Islet of Langerhans (tissue), 1 donor: ENCODE measurements around the gene UBL7.

Source experiments
- FAIRE-seq: peaks from one replicate; lab custom pipeline; 2011; peaks lifted over from hg19 to GRCh38; lab: Jason Lieb, UNC

UBL7 gene

DNA sequence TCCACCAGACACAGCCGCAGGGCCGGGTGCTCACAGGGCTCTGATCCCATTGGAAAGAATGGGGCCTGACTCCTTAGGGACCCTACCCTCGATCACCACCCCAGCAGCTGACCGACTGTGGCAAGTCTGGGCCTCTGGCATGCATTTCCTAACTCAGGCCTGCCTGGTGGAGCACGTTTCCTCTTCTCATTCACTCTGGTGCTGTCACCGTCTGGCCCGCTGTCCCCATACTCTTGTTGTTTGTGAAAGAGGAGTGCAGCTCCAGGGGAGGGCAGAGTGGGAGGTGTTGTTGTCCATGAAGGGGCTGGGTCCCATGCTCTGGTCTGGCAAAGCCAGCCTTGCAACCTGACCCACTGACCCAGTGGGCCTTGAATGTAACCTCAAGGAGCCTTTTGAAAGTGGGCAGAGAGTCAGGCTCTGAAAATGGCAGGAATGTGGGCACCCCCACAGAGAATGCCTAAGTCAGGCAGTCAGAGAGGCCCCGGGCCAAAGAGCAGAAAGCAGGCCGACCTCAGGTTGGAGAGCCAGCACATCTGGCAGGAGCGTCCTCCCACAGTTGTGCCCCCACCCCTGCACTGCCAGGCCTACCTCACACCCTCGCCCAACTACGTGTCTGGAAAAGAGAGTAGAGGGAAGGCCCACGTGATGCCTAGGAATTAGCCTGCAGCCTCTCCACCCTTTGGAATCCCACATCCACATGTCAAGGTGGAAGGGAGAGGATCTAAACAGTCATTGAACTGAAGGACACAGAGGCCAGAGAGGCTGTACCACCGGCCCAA lies 38.1 kb downstream of the UBL7 start:
- FAIRE-seq = no peak

DNA sequence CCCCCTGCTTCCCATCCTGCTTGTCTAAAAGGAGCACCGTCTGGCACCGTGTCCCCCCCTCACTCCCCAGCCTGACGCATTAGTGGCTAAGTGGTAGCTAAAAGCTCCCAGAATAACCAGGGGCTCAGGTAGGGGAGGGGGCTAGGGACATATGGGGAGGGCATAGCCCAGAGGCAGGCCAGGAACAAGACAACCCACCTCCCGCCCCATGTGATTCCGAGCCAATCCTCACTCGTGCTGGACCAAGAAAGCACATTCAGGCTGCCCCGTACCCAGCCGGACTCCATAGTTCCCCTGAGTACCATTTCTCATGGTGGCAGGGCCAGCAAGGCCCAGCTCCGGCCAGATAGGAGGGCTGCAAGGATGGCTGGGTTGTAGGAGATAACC lies 38.7 kb downstream of the UBL7 start:
- no peak for FAIRE-seq

DNA sequence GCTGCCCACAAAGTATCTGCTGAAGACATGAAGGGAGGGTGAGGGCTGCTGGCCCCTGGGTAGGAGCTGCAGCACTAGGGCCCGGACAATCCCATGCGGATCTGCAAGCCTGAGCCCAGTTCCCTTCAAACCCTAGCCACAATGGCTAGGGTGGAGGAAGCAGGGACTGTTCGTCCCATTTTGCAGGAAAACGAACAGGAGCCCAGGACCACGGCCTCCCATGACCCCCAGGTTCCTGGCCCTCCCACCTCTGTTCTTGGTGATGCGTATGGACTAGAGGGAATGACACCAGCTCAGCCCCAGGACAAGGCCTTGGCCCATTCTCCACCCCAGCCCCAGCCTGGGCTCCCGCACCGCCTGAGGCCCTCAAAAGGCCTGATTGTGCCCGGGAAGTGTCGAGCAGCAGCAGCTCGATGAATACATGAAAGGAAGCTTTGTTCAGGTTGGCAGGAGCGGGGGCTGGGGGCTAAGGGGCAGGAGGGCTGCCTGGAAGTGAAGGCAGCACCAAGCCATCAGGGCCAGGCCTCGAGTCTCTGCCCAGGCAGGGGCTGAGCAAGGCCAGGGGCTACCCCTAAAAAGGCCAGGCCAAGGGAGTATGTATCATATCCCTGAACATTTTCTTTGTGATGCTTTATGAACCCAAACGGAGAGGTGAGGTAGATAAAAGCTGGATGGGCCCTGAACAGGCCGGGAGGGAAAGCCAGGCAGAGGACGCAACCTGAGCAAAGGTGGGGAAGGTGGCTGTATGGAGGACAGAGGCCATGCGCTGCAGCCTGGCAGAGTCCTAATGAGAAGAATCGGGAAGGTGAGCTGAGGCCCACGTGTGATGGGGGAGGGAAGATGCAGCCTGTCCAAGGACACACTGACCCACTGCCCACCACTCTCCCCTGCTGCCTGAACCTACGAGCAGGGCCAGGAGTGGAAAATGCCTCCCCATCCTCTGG lies 39.4 kb downstream of the UBL7 start:
- FAIRE-seq = no peak

DNA sequence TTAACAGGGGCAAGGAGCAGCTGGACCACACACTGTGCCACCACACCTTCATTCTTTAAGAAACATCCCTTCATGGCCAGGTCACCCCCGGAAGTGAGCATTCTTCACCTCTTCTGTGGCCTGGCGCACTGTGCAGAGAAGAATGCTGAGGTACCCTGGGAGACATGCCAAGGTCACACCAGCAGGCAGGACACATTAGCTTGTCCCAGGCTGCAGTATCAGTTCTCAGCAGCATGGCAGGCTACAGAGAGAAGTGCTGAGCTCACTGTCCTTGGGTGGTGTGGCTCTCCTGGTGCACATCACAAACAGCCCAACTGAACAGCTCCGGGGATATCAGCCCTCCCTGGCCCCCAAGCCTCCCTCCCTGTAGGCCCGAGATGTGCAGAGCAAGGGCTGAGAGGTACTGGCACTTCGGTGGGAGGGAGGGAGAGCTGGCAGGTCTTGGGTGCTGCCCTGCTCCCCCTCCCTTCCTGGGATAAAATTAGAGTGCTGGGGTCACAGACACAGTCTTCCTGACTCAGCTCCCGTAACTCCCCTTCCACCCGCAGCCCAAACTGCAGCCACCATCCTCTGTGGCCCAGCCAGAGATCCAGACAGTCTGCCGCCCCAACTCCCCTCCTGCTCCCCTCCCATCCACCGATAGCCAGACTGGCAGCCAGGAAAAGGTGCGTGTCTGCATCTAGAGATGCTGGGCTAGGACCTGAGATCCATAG lies 40.6 kb downstream of the UBL7 start:
- no peak for FAIRE-seq

DNA sequence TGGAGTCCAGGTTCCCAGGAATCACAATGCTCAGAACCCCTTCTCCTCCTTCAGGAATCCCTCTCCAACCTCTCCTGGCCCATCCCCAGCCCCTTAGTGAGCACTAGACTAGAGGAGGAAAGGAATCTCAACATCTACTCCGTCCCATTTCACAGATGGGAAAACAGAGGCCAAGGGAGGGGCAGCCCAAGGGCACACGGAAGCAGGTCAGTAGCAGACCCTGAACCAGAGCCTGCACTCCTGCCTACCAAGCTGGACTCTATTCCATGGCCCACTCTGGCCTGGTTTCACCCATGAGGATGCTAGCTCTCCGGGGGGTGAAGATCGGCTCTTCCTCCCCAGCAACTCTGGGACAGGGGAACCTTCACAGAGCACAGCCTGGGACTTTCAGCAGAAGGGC lies 41.5 kb downstream of the UBL7 start:
- FAIRE-seq = no peak

DNA sequence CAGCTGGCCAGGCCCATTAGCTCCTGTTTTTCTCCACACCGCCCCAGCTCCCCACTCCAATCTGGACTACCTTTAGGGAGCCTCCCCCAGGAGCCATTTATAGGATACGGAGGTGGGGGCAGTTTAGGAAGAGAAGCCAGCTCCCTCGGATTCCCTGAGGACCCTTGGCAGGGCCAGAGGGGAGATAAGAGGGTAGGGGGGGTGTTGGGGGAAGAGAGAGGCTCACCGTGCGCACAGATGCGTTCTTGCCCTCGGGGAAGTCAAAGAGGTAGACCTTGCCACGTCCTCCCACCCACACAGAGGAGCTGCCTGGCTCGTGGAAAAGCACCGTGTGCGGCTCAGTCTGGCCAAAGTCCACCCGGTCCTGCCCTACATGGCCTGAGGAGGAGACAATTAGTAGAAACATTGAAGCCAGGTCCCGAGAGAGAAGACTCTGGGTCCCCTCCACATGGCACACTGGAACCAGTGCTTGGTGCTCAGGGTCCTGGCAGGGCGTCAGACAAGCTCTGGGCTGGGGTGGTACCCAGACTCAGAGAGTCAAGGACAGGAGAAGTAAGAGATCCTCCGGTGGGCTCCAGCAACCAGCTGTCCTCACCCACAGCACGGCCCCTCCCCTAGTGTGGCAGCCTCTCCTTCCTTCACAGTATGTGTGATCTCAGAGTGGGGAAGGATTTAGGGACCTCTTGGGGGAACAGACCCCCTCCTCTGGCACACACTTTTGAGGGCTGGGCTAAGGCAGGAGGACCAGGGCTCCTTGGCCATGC lies 42.2 kb downstream of the UBL7 start:
- FAIRE-seq = no peak

DNA sequence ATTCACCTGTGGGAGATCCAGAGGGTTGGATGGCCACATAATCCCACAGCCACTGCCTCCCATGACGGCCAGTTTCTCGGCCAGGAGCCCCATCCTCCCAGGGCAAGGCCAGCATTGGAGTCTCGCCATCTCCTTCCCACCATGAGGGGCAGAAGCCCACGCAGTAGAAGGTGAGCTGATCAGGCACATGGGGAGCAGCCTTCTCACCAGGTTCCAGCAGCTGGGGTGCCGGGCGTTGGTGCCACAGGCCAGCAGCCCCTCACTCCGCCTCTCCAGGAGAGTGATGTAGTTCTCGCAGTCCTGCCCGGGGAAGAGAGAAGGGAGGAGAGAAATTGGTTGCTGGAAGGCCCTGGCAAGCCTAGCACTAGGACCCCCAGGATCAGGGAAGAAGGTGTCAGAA lies 43.3 kb downstream of the UBL7 start:
- FAIRE-seq = no peak

DNA sequence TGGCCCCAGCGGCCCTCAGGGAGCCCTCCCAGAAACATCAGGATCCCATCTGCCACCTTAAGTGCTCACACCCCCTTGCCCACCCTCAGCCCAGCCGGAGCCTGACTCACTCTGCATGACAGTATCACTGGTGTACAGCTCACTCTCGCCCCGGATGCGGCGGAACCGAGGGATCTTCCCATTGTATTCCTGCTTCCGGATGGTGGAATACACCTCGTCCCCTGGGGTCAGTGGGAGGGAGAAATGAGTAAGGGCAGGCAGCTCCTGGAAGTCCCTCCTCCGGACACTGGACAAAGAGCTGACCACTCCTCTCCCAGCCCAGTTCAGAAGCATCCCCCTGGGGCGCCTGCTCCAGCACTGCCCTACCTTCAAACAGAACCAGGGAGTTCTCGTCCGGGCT lies 43.7 kb downstream of the UBL7 start:
- FAIRE-seq = no peak

DNA sequence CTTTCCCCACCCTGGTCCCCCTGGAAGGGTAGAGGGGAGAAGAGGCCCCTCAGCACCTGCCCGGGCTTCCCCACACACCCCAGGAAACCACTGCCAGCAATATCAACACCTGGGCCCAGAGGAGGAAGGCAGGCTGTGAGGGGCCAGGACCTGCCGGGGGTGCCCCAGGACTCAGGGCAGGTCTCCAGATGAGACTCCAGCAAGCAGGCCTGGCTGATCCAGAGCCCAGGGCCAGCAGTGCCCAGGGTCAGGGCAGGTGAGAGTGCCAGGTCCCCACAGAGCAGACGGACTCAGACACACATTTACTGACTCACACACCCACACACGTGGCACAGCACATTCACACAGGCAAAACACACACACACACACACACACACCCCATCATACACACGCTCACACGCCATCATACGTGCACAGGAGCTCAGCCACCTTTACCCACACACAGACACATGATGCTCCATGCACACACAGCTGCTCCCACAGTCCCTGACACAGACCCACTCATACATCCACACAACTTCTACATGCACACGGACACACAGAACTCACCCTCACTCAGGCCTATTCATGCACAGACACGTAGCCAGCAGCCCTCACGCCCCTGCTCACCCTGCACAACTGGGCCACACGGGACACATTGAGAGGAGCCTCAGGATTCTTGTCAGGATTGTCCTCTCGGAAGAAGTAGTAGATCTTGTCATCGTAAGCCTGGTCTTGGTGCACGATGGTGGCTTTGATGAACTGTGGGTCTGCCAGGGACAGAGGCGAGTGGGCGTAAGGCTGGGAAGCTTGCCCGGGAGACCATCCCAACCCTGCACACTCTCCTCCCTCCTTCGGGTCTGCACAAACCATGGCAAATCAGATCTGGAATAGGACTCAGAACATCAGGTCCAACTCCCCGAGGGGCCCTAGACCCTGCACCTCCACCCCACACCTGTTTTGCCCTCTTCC lies 44.7 kb downstream of the UBL7 start:
- FAIRE-seq = no peak

DNA sequence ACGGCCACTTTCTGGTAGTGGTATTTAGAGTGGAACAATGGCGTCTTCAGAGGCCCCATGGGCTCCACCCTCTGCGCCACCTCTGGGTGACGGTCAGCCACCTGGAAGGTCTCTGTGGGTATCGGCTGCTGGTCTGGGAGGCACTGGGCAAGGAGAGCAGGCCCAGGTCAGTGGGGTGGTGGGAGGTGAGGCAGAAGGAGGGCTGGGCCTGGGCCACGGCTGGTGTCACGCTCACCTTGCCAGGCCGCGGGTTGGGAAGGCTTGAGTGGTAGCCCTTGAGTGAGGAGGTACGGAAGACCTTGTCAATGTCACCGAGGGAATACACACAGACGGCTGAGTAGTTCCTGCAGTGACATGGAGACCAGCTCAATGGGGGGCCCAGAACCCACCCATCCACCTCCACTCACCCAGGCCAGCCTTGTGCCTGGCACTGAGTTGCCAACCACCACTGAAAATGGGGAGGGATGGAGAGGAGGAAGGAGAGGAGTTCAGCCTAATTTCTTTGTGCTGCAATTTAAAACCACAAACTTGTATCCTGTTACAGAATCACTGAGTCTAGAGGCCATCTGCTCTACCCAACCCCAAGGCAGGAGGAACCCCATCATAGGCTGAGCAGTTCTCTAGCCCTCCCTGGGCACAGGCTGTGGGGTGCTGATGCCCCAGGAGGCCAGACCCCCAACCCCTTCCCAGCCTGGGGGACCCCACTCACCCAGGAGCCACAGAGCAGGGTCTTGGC lies 46.2 kb downstream of the UBL7 start:
- FAIRE-seq = no peak

DNA sequence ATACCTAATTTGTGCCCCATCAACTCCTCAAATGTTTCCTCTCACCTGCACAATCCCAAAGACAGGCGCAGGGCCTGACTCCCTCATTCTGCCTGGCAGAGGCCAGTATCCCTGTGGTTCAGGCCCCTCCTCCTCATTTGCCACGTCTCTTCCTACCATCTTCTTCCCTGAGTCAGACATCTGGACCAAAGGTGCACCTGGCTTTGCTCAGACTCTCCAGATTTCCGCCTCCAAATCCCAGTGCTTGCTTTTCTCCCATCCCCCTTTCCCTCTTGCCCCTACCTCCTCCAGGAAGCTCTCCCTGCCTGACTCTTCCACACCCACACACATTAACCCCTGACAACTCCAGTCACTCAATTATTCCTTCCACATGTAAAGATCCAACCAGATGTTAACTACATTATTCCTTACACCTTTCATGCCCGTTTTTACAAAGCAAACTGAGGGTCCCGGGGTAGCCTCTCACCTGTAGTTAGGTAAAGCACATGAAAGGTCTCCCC lies 46.8 kb downstream of the UBL7 start:
- FAIRE-seq = no peak

DNA sequence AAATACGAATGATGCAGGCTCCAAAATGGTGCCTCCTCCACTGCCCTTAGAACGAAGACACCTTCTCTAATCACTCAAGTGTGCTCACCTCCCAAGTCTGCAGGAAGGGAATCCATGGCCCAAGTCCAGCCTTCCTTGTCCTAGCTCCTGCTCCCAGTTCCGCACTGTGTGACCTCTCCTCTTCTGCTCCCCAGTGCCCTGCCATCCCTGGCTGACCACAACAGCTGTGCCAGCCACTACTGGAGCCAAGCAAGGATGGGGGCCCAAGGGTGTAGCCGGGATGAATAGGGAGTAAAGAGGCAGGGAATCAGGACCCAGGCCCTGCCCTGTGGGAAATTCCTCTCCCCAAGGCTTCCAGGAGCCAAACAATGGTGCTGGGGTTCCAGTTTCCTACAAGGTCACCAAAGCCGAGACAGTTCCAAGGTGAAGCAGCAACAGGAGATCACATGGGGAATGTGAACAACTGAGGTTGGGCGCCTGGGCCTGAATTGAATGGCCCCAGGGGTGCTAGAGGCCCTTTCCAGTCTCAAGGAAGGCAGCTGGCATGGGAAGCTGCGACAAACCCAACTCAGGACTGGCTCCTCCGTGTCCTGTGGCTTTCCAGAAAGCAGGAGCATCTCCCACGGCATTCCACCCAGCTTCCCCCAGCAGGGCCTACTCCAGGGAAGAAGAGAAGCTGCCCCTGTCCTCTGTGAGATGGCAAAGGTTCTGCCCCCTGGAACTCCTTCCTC lies 47.4 kb downstream of the UBL7 start:
- FAIRE-seq = no peak

DNA sequence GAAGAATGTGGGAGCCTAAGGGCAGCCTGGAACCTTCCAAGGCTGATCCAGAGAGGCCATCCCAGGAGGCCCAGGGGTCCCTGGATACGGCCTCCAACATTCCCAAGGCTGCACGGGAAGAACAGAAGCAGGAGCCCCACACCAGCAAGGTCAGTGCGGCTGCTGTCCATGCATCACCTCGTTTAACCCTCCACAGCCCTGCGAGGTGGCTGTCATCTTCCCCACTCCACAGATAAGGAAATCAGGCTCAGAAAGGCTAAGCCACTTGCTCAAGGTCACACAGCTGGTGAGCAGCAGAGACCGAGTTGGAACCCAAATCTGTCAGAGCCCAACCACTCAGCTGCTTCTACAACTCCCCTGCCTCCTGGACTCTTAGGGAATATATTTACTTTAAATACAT lies 48.8 kb downstream of the UBL7 start:
- FAIRE-seq = no peak

DNA sequence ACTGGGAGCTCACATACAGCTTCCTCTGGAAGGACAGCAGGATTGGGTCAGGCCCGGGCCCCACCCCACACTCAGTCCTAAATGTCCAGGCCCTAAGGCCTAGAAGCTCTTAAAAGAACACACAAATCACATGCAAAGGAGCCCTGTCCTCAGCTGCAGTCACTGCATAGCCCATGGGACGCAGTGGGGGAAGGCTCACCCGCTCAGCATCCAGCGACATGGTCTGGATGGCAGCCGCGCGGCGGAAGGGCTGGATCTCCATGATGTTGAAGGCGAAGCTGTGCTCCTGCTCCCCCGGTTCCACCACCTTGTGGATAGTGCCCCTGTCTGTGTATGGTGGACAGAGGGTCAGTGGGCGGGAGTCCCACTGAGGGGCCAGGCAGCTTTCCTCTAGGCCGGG lies 49.3 kb downstream of the UBL7 start:
- no peak for FAIRE-seq

DNA sequence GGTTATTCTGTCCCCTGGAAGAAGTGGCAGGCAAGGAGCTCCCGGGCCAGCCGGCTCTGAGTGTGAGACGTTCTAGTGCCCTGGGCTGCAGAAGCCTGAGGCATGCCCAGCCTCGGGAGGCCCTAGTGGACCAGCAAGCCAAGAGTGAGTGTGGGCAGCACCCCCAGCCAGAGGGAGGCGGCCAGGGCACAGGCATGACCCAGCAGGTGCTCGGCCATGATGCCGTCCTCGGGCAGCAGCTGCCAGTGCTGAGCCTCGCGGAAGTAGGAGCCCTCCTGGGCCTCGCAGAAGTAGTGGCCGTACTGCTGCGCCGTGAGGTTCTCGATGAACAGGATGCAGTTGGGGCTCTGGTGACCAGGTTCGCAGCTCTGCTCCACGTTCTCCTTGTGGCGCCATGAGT lies 50.5 kb downstream of the UBL7 start:
- no peak for FAIRE-seq

DNA sequence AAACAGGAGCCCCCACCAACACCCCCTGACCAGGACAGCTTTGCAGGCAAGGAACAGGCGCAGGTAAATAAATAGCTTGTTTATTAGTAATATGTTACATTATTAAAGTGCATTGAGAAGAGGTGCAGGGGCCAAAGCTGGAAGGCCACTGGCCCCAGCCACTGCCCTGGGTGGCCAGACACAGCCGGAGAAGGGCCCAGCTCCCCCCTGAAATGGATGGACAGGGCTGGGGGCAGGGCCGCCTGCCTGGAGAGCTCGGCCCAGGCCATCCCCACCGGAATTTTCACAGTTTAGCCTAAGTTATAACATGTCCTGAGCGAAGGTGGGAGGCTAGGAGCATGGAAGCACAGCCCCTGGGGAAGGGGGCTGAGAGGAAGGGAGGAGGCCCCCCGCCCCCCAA lies 51.7 kb downstream of the UBL7 start:
- FAIRE-seq = no peak

DNA sequence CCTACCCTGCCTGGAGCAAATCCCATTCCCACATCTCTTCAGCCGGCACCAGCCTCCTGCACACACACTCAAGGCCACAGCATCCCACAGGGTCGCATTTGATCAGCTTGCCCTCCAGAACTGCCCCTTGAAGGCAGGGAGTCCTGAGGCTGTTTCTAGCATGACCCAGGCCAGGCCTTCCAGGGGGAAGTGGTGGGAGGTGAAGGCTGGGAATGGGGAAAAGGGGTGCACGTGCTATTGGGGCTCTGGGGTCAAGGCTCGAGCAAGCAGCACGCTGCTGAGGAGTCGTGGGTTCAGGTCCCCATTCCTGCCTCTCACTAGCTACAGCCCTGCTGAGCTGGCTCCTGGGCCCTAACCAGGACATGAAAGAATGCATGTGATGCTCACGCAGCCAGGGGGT lies 52.1 kb downstream of the UBL7 start:
- no peak for FAIRE-seq

DNA sequence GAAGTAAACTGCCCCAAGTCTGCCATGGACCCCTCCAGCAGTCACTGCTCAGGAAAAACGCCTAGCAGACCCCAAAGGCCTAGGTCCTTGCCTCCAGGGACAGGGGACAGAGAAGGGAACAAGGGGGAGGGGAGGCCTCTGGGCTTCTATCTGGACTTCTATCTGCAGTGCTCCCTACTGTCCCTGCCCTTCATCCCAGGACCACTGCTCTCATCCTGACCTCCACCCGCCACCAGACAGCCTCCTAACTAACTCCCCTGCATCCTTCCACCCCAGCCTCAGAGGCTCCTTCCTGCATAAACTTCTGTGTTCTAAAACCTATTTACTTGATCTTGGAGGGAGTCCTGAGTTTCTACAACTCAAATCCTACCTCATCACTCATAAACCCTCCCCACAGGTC lies 52.6 kb downstream of the UBL7 start:
- no peak for FAIRE-seq

DNA sequence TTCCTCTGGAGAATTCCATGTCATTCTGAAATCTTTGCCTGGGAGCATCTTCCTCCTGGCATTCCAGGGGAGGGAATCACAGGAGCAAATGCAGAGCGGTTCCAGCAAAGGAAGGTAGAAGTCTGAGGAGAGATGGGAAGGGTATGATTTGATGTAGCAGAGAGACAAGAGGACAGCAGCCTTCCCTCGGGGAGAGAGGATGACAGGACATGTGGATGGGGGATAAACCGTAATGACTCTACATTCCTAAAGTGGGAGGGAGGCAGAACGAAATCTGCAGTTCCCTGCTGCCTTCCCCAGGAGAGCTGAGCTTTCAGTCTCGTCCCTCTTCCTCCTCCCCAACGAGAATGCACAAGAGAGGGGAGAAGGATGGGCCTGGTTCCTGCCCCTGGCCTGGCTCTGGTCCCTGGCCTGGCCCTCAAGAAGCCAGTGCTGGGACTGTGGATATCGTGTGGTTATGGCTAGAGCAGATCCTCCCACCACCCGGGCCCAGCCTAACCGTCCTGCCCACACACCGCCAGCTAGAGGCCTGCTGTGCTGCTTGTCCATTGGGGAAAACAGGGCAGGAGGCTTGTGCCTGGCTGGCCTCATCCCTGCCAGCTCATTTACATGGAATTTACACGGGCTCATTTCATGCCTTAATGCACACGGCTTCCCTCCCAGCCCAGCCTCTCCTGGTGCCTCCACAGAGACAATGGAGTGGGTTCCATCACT lies 53.8 kb downstream of the UBL7 start:
- FAIRE-seq = no peak
